ENCODE results near the gene BNC2. TPM values are rescaled to one million over a fixed set of nuclear protein-coding genes. Genes with fewer than 3 reads are reported as not detected.
A peak's percentile ranks its signal among the peaks of the same experiment; 100 is the strongest.

Gene BNC2
- total RNA-seq, 6 experiments from 2014 or later, result 19.0 to 28.7 (median 25.4) TPM

GRCh38 chr9:16680541-16680940 lies 189.9 kb downstream of the BNC2 start:
- Mint-ChIP-seq H3K4me3 (peak overlapping the region; percentile 67), H3K4me1 (ENCODE audit: low read depth) (peaks cover 61% of the 10 kb centered on the region), H3K36me3 (ENCODE audit: low read depth) (peaks cover 8% of the 10 kb centered on the region; the same call in 1 of the 2 replicates), H3K9me3 (no peaks in the 10 kb centered on the region), H3K27ac (peak overlapping the region; percentile 73), H3K27me3 (ENCODE audit: insufficient read depth) (peaks cover 1% of the 10 kb centered on the region)
- TF ChIP-seq CTCF (IDR thresholded peaks at IDR 0.05), result no peak
- no peak for DNase-seq

- Mint-ChIP-seq H3K27me3 (ENCODE audit: insufficient read depth) (peaks cover 1% of the 10 kb centered on the region), H3K27ac (peak overlapping the region; percentile 82), H3K4me1 (ENCODE audit: low read depth) (peaks cover 72% of the 10 kb centered on the region), H3K9me3 (no peaks in the 10 kb centered on the region), H3K36me3 (ENCODE audit: low read depth) (peaks cover 8% of the 10 kb centered on the region; the same call in 1 of the 2 replicates), H3K4me3 (peak overlapping the region; percentile 70)
- peak; percentile 29 for DNase-seq
- TF ChIP-seq CTCF (IDR thresholded peaks at IDR 0.05), result no peak
Measured at GRCh38 chr9:16679327-16679821, 191.1 kb downstream of the BNC2 start.

GRCh38 chr9:16676519-16676918 lies 194.0 kb downstream of the BNC2 start:
- TF ChIP-seq CTCF (IDR thresholded peaks at IDR 0.05), result no peak

GRCh38 chr9:16675131-16675530 lies 195.3 kb downstream of the BNC2 start:
- no peaks in the 10 kb centered on the region; the same call in 1 of the 2 replicates for H3K27me3 Mint-ChIP-seq (ENCODE audit: insufficient read depth)
- peak; percentile 7 for DNase-seq
- peaks cover 75% of the 10 kb centered on the region for H3K4me1 Mint-ChIP-seq (ENCODE audit: low read depth)
- H3K27ac Mint-ChIP-seq, result no peak overlapping the region
- no peak overlapping the region for H3K4me3 Mint-ChIP-seq
- H3K9me3 Mint-ChIP-seq, result no peaks in the 10 kb centered on the region
- TF ChIP-seq CTCF (IDR thresholded peaks at IDR 0.05), result no peak
- peaks cover 11% of the 10 kb centered on the region; the same call in 1 of the 2 replicates for H3K36me3 Mint-ChIP-seq (ENCODE audit: low read depth)

More at GRCh38 chr9:16676519-16676918, 194.0 kb downstream of the BNC2 start:
- peaks cover 74% of the 10 kb centered on the region for H3K4me1 Mint-ChIP-seq (ENCODE audit: low read depth)
- no peaks in the 10 kb centered on the region; the same call in 1 of the 2 replicates for H3K27me3 Mint-ChIP-seq (ENCODE audit: insufficient read depth)
- no peak overlapping the region for H3K27ac Mint-ChIP-seq
- no peaks in the 10 kb centered on the region for H3K9me3 Mint-ChIP-seq
- DNase-seq, result no peak
- no peaks in the 10 kb centered on the region; the same call in 1 of the 2 replicates for H3K36me3 Mint-ChIP-seq (ENCODE audit: low read depth)
- no peak overlapping the region for H3K4me3 Mint-ChIP-seq

GRCh38 chr9:16673171-16673570 lies 197.3 kb downstream of the BNC2 start:
- H3K36me3 Mint-ChIP-seq (ENCODE audit: low read depth), result peaks cover 11% of the 10 kb centered on the region; the same call in 1 of the 2 replicates
- no peaks in the 10 kb centered on the region for H3K9me3 Mint-ChIP-seq
- peak; percentile 18 for DNase-seq
- peak overlapping the region; percentile 86 for H3K27ac Mint-ChIP-seq
- TF ChIP-seq CTCF (IDR thresholded peaks at IDR 0.05), result no peak
- peaks cover 60% of the 10 kb centered on the region for H3K4me1 Mint-ChIP-seq (ENCODE audit: low read depth)
- no peak overlapping the region for H3K4me3 Mint-ChIP-seq
- no peaks in the 10 kb centered on the region; the same call in 1 of the 2 replicates for H3K27me3 Mint-ChIP-seq (ENCODE audit: insufficient read depth)
